Measurements from ENCODE around the gene ABCA13. TPM values are rescaled to one million over a fixed set of nuclear protein-coding genes. Genes with fewer than 3 reads are reported as not detected.

The ABCA13 gene
- polyA plus RNA-seq, 3 donors = 0.10 to 0.41 (median 0.37) TPM

GRCh38 chr7:48617993-48618392 lies 446.7 kb downstream of the ABCA13 start:
- no peak overlapping the region for H3K4me2 ChIP-seq (replicated peaks; ENCODE audit: extremely low read depth, low read length, poor library complexity, severe bottlenecking)
- intact Hi-C loops (cut with micrococcal nuclease) = no loop called here
- WGBS (ENCODE audit: insufficient coverage) = 73% methylated on average over 2 of the region's 3 CpGs
- H3K4me3 Mint-ChIP-seq = no peak overlapping the region
- peaks cover 0 to 2% (median 0%) of the 10 kb centered on the region in 7 donors for H3K9me3 Mint-ChIP-seq
- no peaks in the 10 kb centered on the region for H3K79me2 ChIP-seq (ENCODE audit: insufficient read depth, low read length)
- no peaks in the 10 kb centered on the region for H3K27me3 ChIP-seq (ENCODE audit: control insufficient read depth in 2 of 2, insufficient read depth in 2 of 2, low read length in 2 of 2)
- no peak overlapping the region for H2AFZ ChIP-seq (ENCODE audit: insufficient read depth, low read depth, low read length, poor library complexity, severe bottlenecking)
- no peak for DNase-seq
- H3K4me3 ChIP-seq (replicated peaks in 1 of 3; ENCODE audit: low read depth in 2 of 3, low read length in 3 of 3) = no peak overlapping the region
- no peak overlapping the region for H3K27ac ChIP-seq (ENCODE audit: low read depth in 1 of 2, low read length in 2 of 2)
- no peaks in the 10 kb centered on the region for H4K20me1 ChIP-seq (ENCODE audit: insufficient read depth, low read length)
- H3K27me3 Mint-ChIP-seq (ENCODE audit: low read depth in 3 of 3) = peaks cover 0 to 2% (median 2%) of the 10 kb centered on the region in 3 donors
- peak overlapping the region in 2 of 7 donors; percentile 7 to 54 for H3K27ac Mint-ChIP-seq
- no peak overlapping the region for H3K9ac ChIP-seq (ENCODE audit: insufficient read depth, low read length, poor library complexity, severe bottlenecking)
- H3K4me1 ChIP-seq (ENCODE audit: control insufficient read depth in 1 of 2, insufficient read depth in 2 of 2, low read length in 2 of 2) = no peaks in the 10 kb centered on the region
- H3K9me3 ChIP-seq (replicated peaks in 1 of 2; ENCODE audit: control insufficient read depth in 1 of 2, insufficient read depth in 1 of 2, low read length in 2 of 2) = no peaks in the 10 kb centered on the region
- TF ChIP-seq CTCF (IDR thresholded peaks at IDR 0.05) = no peak
- no peaks in the 10 kb centered on the region for H3K36me3 Mint-ChIP-seq
- no peaks in the 10 kb centered on the region for H3K36me3 ChIP-seq (replicated peaks in 1 of 2; ENCODE audit: control insufficient read depth in 1 of 2, insufficient read depth in 2 of 2, low read length in 2 of 2)
- H3K4me1 Mint-ChIP-seq = no peaks in the 10 kb centered on the region

GRCh38 chr7:48621076-48621475 lies 449.8 kb downstream of the ABCA13 start:
- no peak overlapping the region for H2AFZ ChIP-seq (ENCODE audit: insufficient read depth, low read depth, low read length, poor library complexity, severe bottlenecking)
- Mint-ChIP-seq H3K4me3 (no peak overlapping the region), H3K4me1 (no peaks in the 10 kb centered on the region), H3K27me3 (ENCODE audit: low read depth in 3 of 3) (peaks cover 0 to 2% (median 2%) of the 10 kb centered on the region in 3 donors), H3K9me3 (peaks cover 0 to 2% (median 0%) of the 10 kb centered on the region in 7 donors), H3K36me3 (no peaks in the 10 kb centered on the region), H3K27ac (no peak overlapping the region)
- 57% methylated on average over 2 of the region's 4 CpGs for WGBS (ENCODE audit: insufficient coverage)
- no peak for DNase-seq
- no peak overlapping the region for H3K27ac ChIP-seq (ENCODE audit: low read depth in 1 of 2, low read length in 2 of 2)
- H3K4me3 ChIP-seq (replicated peaks in 1 of 3; ENCODE audit: low read depth in 2 of 3, low read length in 3 of 3) = no peak overlapping the region
- intact Hi-C loops (cut with micrococcal nuclease) = no loop called here
- no peak for TF ChIP-seq CTCF (IDR thresholded peaks at IDR 0.05)
- H3K4me1 ChIP-seq (ENCODE audit: control insufficient read depth in 1 of 2, insufficient read depth in 2 of 2, low read length in 2 of 2) = no peaks in the 10 kb centered on the region
- no peaks in the 10 kb centered on the region for H3K79me2 ChIP-seq (ENCODE audit: insufficient read depth, low read length)
- no peaks in the 10 kb centered on the region for H3K36me3 ChIP-seq (replicated peaks in 1 of 2; ENCODE audit: control insufficient read depth in 1 of 2, insufficient read depth in 2 of 2, low read length in 2 of 2)
- no peak overlapping the region for H3K9ac ChIP-seq (ENCODE audit: insufficient read depth, low read length, poor library complexity, severe bottlenecking)
- H3K27me3 ChIP-seq (ENCODE audit: control insufficient read depth in 2 of 2, insufficient read depth in 2 of 2, low read length in 2 of 2) = no peaks in the 10 kb centered on the region
- no peak overlapping the region for H3K4me2 ChIP-seq (replicated peaks; ENCODE audit: extremely low read depth, low read length, poor library complexity, severe bottlenecking)
- no peaks in the 10 kb centered on the region for H4K20me1 ChIP-seq (ENCODE audit: insufficient read depth, low read length)
- no peaks in the 10 kb centered on the region for H3K9me3 ChIP-seq (replicated peaks in 1 of 2; ENCODE audit: control insufficient read depth in 1 of 2, insufficient read depth in 1 of 2, low read length in 2 of 2)
